K562 (cell line): ENCODE data around the gene ARHGAP10. TPM values are rescaled to one million over a fixed set of nuclear protein-coding genes. Genes with fewer than 3 reads are reported as not detected.

Source experiments
- ATAC-seq: fragments of 200-7000 bp; cut with Tn5 transposase; 3 replicates; pipeline ENCODE4 v1.9.1; 2020; ENCODE audit warnings: moderate library complexity
- BruUV-seq: library from RNA; stranded (reverse); fragments of 400-500 nt; replicated peaks from 2 replicates; lab custom pipeline; 2021; lab: Mats Ljungman, UMichigan
- CTCF ChIA-PET: fragments of 300-600 bp; formaldehyde crosslinking; extraction: SDS; loops from one replicate; lab custom pipeline; 2021; ENCODE audit warnings: low intra/inter-chr PET ratio; lab: Yijun Ruan, JAX
- POLR2A ChIA-PET: fragments of 300-600, 350-650 bp; sonication (Branson Sonifier 250); formaldehyde crosslinking; extraction: SDS; loops from one replicate; lab custom pipeline; 2021; ENCODE audit warnings: antibody characterized with exemption, inconsistent platforms; lab: Yijun Ruan, JAX
- DNase-seq, 4 experiments: peaks; one replicate each; pipeline versions ENCODE4 v3.0.0 to v3.0.0-alpha.2; 2011 to 2018; ENCODE audit warnings: low spot score in 3 of 4, mixed read lengths in 3 of 4; ENCODE audit errors: extremely low read depth in 1 of 4
- FAIRE-seq: peaks from 2 replicates; lab custom pipeline; 2011; peaks lifted over from hg19 to GRCh38; lab: Jason Lieb, UNC
- H2AFZ ChIP-seq: 2 replicates; pipeline ENCODE4 v1.6.0; 2011; ENCODE audit warnings: low read depth, low read length, control low read depth, inconsistent platforms
- H3K27ac ChIP-seq: fragments of 200-600 bp; 3 replicates; pipeline ENCODE4 v1.8.0; 2011; ENCODE audit warnings: low read depth, mild to moderate bottlenecking, control low read depth, inconsistent platforms, low read length, moderate library complexity, mixed read lengths; ENCODE audit errors: extremely low read depth
- H3K27me3 ChIP-seq, 2 experiments: fragments of 300-600 bp in 1 of 2; 2 replicates in 1 of 2; 3 replicates in 1 of 2; pipeline versions ENCODE4 v1.6.0 to v1.8.0; 2011; ENCODE audit warnings: inconsistent platforms in 2 of 2, low read length in 2 of 2, mild to moderate bottlenecking in 1 of 2, mixed read lengths in 1 of 2, moderate library complexity in 1 of 2; ENCODE audit not compliant: control insufficient read depth in 2 of 2, insufficient read depth in 2 of 2
- H3K36me3 ChIP-seq: fragments of 300-600 bp; 3 replicates; pipeline ENCODE4 v1.8.0; 2011; ENCODE audit warnings: mild to moderate bottlenecking, low read length, inconsistent platforms; ENCODE audit not compliant: control insufficient read depth, insufficient read depth
- H3K4me1 ChIP-seq, 2 experiments: fragments of 200-600 bp in 1 of 2; replicated peaks in 1 of 2; 2 replicates in 1 of 2; 3 replicates in 1 of 2; pipeline versions ENCODE4 v1.5.1 to v1.8.0; 2011; ENCODE audit warnings: inconsistent platforms in 2 of 2, low read length in 2 of 2, mild to moderate bottlenecking in 1 of 2, mixed read lengths in 1 of 2, moderate library complexity in 1 of 2; ENCODE audit not compliant: control insufficient read depth in 2 of 2, insufficient read depth in 2 of 2
- H3K4me2 ChIP-seq: 2 replicates; pipeline ENCODE4 v1.6.1; 2011; ENCODE audit warnings: low read length, control low read depth, inconsistent platforms, mixed read lengths; ENCODE audit not compliant: insufficient read depth
- H3K4me3 ChIP-seq: fragments of 200-600 bp; sonication (generic), shearing (Covaris generic); 2 replicates; pipeline ENCODE4 v1.5.1; 2016; ENCODE audit warnings: control low read depth, inconsistent platforms
- H3K79me2 ChIP-seq: fragments of 200-600 bp; 3 replicates; pipeline ENCODE4 v1.8.0; 2011; ENCODE audit warnings: low read length, inconsistent platforms; ENCODE audit not compliant: control insufficient read depth, insufficient read depth
- H3K9ac ChIP-seq, 2 experiments: 2 replicates each; pipeline versions ENCODE4 v1.6.0 to v1.6.1; 2011; ENCODE audit warnings: low read depth in 2 of 2, low read length in 2 of 2, control low read depth in 1 of 2, inconsistent platforms in 1 of 2, mild to moderate bottlenecking in 1 of 2, mixed read lengths in 1 of 2; ENCODE audit not compliant: insufficient read depth in 1 of 2
- H3K9me1 ChIP-seq: one replicate; pipeline ENCODE4 v1.6.0; 2011; ENCODE audit warnings: inconsistent platforms, mild to moderate bottlenecking, low read length, moderate library complexity; ENCODE audit not compliant: control insufficient read depth, insufficient read depth
- H3K9me3 ChIP-seq: replicated peaks from 2 replicates; pipeline ENCODE4 v1.5.1; 2011; ENCODE audit warnings: low read depth, low read length, inconsistent platforms; ENCODE audit not compliant: control insufficient read depth, insufficient read depth
- H4K20me1 ChIP-seq: replicated peaks from 2 replicates; pipeline ENCODE4 v1.6.1; 2011; ENCODE audit warnings: low read length, inconsistent platforms, mixed read lengths; ENCODE audit not compliant: control insufficient read depth, insufficient read depth
- CEBPG ChIP-seq, 3 experiments: fragments of 200-800 bp in 1 of 3; sonication (Bioruptor generic) in 1 of 3; sonication (generic) in 1 of 3; formaldehyde crosslinking in 1 of 3; IDR thresholded peaks in 2 of 3; conservative IDR thresholded peaks in 1 of 3; 2 replicates each; pipeline versions ENCODE4 v1.6.1 to v1.8.0; 2016 to 2022; ENCODE audit warnings: missing compliant biosample characterization in 2 of 3, missing genetic modification characterization in 2 of 3, mild to moderate bottlenecking in 1 of 3, missing genetic modification reagents in 1 of 3
- CXXC5 ChIP-seq: fragments of 250-450 bp; sonication (Bioruptor Pico); IDR thresholded peaks from 2 replicates; pipeline ENCODE4 v1.8.0; 2022; ENCODE audit warnings: inconsistent platforms, mild to moderate bottlenecking, moderate library complexity
- EP400 ChIP-seq: fragments of 450-650 bp; IDR thresholded peaks from 2 replicates; pipeline ENCODE4 v1.6.1; 2017; ENCODE audit warnings: antibody characterized with exemption, mild to moderate bottlenecking, moderate library complexity
- GABPB2 ChIP-seq: fragments of 250-450 bp; sonication (Bioruptor Pico); conservative IDR thresholded peaks from 2 replicates; pipeline ENCODE4 v1.5.1; 2021; ENCODE audit warnings: mild to moderate bottlenecking
- NFXL1 ChIP-seq: fragments of 450-650 bp; formaldehyde crosslinking; IDR thresholded peaks from 2 replicates; pipeline ENCODE4 v1.4.0; 2021; ENCODE audit warnings: mild to moderate bottlenecking
- PREB ChIP-seq: sonication (generic); formaldehyde crosslinking; IDR thresholded peaks from 2 replicates; pipeline ENCODE4 v1.8.1; 2023; ENCODE audit warnings: mild to moderate bottlenecking, missing genetic modification reagents
- SIN3B ChIP-seq: fragments of 450-650 bp; IDR thresholded peaks from 2 replicates; pipeline ENCODE4 v1.6.1; 2017; ENCODE audit warnings: low read depth, mild to moderate bottlenecking, moderate library complexity
- SMAD4 ChIP-seq: fragments of 250-450 bp; sonication (Bioruptor Pico); conservative IDR thresholded peaks from 2 replicates; pipeline ENCODE4 v1.8.0; 2021; ENCODE audit warnings: inconsistent platforms, mild to moderate bottlenecking, moderate library complexity
- SMC3 ChIP-seq: conservative IDR thresholded peaks from 2 replicates; pipeline ENCODE4 v1.6.1; 2011; ENCODE audit warnings: low read depth, low read length, improper control_type of control experiment; ENCODE audit not compliant: insufficient read depth
- ZC3H4 ChIP-seq: sonication (generic); formaldehyde crosslinking; IDR thresholded peaks from 2 replicates; pipeline ENCODE4 v1.9.0; 2021; ENCODE audit warnings: missing genetic modification reagents, borderline replicate concordance
- ZKSCAN1 ChIP-seq: fragments of 150-350 bp; IDR thresholded peaks from 2 replicates; pipeline ENCODE4 v1.6.1; 2016; ENCODE audit warnings: low read depth, low read length
- ZNF253 ChIP-seq: fragments of 250-450 bp; sonication (Bioruptor Pico); conservative IDR thresholded peaks from 2 replicates; pipeline ENCODE4 v1.6.1; 2021; ENCODE audit warnings: mild to moderate bottlenecking
- ZNF324 ChIP-seq: fragments of 250-450 bp; sonication (Bioruptor Pico); IDR thresholded peaks from 2 replicates; pipeline ENCODE4 v1.4.0; 2020; ENCODE audit warnings: mild to moderate bottlenecking
- ZNF41 ChIP-seq: fragments of 250-450 bp; sonication (Bioruptor Pico); conservative IDR thresholded peaks from 2 replicates; pipeline ENCODE4 v1.4.0; 2020; ENCODE audit warnings: mild to moderate bottlenecking
- ZNF561 ChIP-seq: fragments of 450-650 bp; formaldehyde crosslinking; conservative IDR thresholded peaks from 2 replicates; pipeline ENCODE4 v1.4.0; 2020; ENCODE audit warnings: mild to moderate bottlenecking, moderate library complexity
- ZSCAN32 ChIP-seq: fragments of 450-650 bp; formaldehyde crosslinking; IDR thresholded peaks from 2 replicates; pipeline ENCODE4 v1.4.0; 2020; ENCODE audit warnings: mild to moderate bottlenecking, moderate library complexity
- WGBS: fragments of 100-300 bp; shearing (Covaris generic); methylation state at CpG from one replicate; pipeline ENCODE4 v1.1.6; 2016; ENCODE audit warnings: low coverage, mixed read lengths; ENCODE audit not compliant: insufficient coverage; ENCODE audit errors: missing lambda C conversion rate; 5-methylcytosine and 5-hydroxymethylcytosine counted together
- in situ Hi-C: fragments of 300-500 bp; cut with MboI; formaldehyde crosslinking; loops from 4 replicates; pipeline ENCODE4 v1.15.0; 2018; ENCODE audit warnings: inconsistent platforms, mixed read lengths
- intact Hi-C: fragments of 100-400 bp; cut with micrococcal nuclease; formaldehyde crosslinking; loops from 2 replicates; pipeline ENCODE4 v1.14.2; 2022
- polyA plus RNA-seq, 8 experiments: library from polyadenylated mRNA; depleted of rRNA in 4 of 8; stranded (reverse) in 5 of 8; unstranded in 3 of 8; fragments of >200 nt; fragmentation: Nextera tagmentation in 2 of 8; fragmentation: Illumina TruSeq in 1 of 8; extraction: Ambion mirVana in 2 of 8; extraction: Trizol in 1 of 8; gene quantifications; 2 replicates each; pipeline versions ENCODE4 v1.2.1 to v1.2.3, GENCODE V29; 2011 to 2014; ENCODE audit warnings: inconsistent platforms in 1 of 8, missing spikeins in 1 of 8
- total RNA-seq, 7 experiments: library from RNA; depleted of rRNA in 6 of 7; stranded (reverse); fragments of >200 nt in 6 of 7; fragmentation: Illumina TruSeq in 2 of 7; extraction: Trizol in 2 of 7; gene quantifications; 2 replicates each; pipeline versions ENCODE4 v1.2.1 to v1.2.3, GENCODE V29; 2011 to 2021; ENCODE audit warnings: low replicate concordance in 1 of 7

ARHGAP10 gene
- total and polyA plus RNA-seq, 9 of the 15 experiments (the other 6 are each of a cell fraction or from before 2014, with no cell fraction given), result 0.03 to 0.22 (median 0.06) TPM; not detected in 3

DNA sequence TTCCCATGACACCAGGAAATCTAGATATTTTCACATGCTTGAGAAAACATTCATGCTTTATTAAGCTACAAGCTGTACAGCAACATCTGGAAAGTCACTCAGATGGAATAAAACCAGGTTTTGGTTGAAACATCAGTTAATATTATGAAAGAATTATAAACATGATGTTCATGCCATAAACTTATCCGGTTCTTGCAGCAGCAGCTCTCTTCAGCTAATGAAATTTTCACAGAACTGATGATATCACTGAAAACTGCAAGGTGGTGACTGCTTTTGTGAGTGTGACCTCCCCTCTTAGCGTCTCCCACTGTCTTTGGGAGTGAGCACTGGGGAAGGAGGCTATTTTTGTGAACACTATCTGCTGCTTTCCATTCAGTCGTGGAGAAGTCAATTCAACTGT lies 56.9 kb downstream of the ARHGAP10 start:
- Histone ChIP-seq H3K9me3 (no peaks in the 10 kb centered on the region), H3K79me2 (no peaks in the 10 kb centered on the region), H3K9me1 (no peaks in the 10 kb centered on the region)
- CTCF ChIA-PET, result no interaction called here
- TF ChIP-seq PREB (no peak), CEBPG (CRISPR knock-in tag; IDR thresholded peaks at IDR 0.05) (no peak), CEBPG (tag; conservative IDR thresholded peaks at IDR 0.05 in 1 of 2, IDR thresholded peaks at IDR 0.05 in 1 of 2) (no peak), SMAD4 (no peak), ZC3H4 (CRISPR knock-in tag) (no peak), EP400 (no peak), ZKSCAN1 (no peak), SMC3 (no peak), ZNF324 (no peak), ZNF561 (no peak), GABPB2 (CRISPR knock-in tag) (no peak), CXXC5 (CRISPR knock-in tag) (no peak), SIN3B (no peak), ZNF253 (CRISPR knock-in tag) (no peak), NFXL1 (CRISPR knock-in tag) (no peak), ZSCAN32 (no peak), ZNF41 (no peak)
- TF ChIP-seq, all 486 proteins: peak for 0
- intact Hi-C loops, result no loop called here
- H3K27ac ChIP-seq, result no peak overlapping the region
- in situ Hi-C loops, result no loop called here
- no peaks in the 10 kb centered on the region for H3K4me1 ChIP-seq
- WGBS, result 0% methylated on average over 3 of the region's 3 CpGs
- ATAC-seq, result no peak
- no peak overlapping the region for H3K9ac ChIP-seq
- H3K4me3 ChIP-seq, result no peak overlapping the region
- H3K4me2 ChIP-seq, result no peak overlapping the region
- no peak for DNase-seq
- no peak for FAIRE-seq
- H3K36me3 ChIP-seq, result no peaks in the 10 kb centered on the region
- no peak overlapping the region for H2AFZ ChIP-seq
- POLR2A ChIA-PET, result no interaction called here
- no peaks in the 10 kb centered on the region; the same call in 1 of the 2 replicates for H4K20me1 ChIP-seq
- H3K27me3 ChIP-seq, result peaks cover 2 to 6% of the 10 kb centered on the region in 2 experiments; a peak in 3 of 5 replicates
- no TSS peak for BruUV-seq
